Measurements from ENCODE around the gene POU2AF2.

DNA sequence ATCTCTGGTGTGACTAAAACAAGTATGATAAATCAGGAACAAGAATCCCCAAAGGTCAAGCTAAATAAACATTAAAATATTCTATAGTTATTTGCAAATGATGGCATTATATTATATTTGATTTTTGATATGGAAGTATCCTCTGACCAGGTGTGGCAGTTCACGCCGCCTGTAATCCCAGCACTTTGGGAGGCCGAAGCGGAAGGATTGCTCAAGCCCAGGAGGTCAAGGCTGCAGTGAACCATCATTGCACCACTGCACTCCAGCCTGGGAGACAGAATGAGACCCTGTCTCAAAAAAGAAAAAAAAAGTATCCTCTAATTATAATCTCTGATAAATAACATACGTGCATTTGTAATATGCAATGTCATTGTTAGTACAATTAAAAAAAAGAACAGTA, 46.2 kb downstream of the POU2AF2 start:
- TF ChIP-seq, protein P1, sequence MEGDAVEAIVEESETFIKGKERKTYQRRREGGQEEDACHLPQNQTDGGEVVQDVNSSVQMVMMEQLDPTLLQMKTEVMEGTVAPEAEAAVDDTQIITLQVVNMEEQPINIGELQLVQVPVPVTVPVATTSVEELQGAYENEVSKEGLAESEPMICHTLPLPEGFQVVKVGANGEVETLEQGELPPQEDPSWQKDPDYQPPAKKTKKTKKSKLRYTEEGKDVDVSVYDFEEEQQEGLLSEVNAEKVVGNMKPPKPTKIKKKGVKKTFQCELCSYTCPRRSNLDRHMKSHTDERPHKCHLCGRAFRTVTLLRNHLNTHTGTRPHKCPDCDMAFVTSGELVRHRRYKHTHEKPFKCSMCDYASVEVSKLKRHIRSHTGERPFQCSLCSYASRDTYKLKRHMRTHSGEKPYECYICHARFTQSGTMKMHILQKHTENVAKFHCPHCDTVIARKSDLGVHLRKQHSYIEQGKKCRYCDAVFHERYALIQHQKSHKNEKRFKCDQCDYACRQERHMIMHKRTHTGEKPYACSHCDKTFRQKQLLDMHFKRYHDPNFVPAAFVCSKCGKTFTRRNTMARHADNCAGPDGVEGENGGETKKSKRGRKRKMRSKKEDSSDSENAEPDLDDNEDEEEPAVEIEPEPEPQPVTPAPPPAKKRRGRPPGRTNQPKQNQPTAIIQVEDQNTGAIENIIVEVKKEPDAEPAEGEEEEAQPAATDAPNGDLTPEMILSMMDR (IDR thresholded peaks at IDR 0.05): no peak
- TF ChIP-seq POLR2A (IDR thresholded peaks at IDR 0.05): no peak
- no peak for TF ChIP-seq POLR2AphosphoS5 (IDR thresholded peaks at IDR 0.05)
- TF ChIP-seq EP300 (IDR thresholded peaks at IDR 0.05): no peak
